ENCODE results near the gene FBXW8. TPM values are rescaled to one million over a fixed set of nuclear protein-coding genes. Genes with fewer than 3 reads are reported as not detected.

Gene FBXW8
- total RNA-seq, 1 experiment from 2014 or later = 34.8 TPM

DNA sequence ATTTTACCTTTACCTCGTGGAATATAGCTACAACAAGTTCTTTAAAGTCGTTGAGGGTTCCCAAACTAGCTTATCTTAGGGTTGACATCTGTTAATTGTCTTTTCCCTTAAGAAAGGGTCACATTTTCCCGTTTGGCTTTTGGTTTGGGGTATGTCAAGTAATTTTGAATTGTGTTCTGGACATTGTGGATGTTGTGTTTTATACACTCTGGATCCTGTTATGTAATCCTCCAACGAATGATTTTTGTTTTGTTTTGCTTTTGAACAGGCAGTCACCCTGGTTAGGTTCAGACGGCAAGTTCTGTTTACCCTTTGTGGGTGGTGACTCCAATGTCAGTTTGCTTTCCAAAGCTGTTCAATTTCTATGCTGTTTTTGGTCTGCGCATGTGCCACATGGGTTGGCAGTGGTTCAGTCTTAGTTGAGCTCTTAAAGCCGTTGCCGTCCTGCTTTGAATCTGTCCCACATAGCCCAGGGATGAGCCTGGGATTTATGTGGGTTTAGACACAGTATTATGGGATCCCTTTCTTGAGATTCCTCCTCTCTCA, 103.7 kb downstream of the FBXW8 start:
- Histone ChIP-seq H3K27me3 (ENCODE audit: low read length) (no peaks in the 10 kb centered on the region), H2AFZ (ENCODE audit: low read length) (no peak overlapping the region), H3K4me2 (ENCODE audit: low read depth, low read length, poor library complexity, severe bottlenecking) (no peak overlapping the region), H3K9ac (ENCODE audit: low read length) (no peak overlapping the region), H3K27ac (ENCODE audit: low read length) (no peak overlapping the region), H3K9me3 (ENCODE audit: low read length) (no peaks in the 10 kb centered on the region), H3K4me1 (ENCODE audit: low read length) (peaks cover 33% of the 10 kb centered on the region), H3K4me3 (ENCODE audit: low read length) (no peak overlapping the region), H3K79me2 (ENCODE audit: low read length) (peaks cover 3% of the 10 kb centered on the region; the same call in 1 of the 2 replicates), H4K20me1 (ENCODE audit: insufficient read depth, low read depth, low read length) (no peaks in the 10 kb centered on the region), H3K9me2 (replicated peaks; ENCODE audit: insufficient read depth, low read length) (no peaks in the 10 kb centered on the region), H3K36me3 (ENCODE audit: insufficient read depth, low read length) (peaks cover 47% of the 10 kb centered on the region)
- DNase-seq = no peak

DNA sequence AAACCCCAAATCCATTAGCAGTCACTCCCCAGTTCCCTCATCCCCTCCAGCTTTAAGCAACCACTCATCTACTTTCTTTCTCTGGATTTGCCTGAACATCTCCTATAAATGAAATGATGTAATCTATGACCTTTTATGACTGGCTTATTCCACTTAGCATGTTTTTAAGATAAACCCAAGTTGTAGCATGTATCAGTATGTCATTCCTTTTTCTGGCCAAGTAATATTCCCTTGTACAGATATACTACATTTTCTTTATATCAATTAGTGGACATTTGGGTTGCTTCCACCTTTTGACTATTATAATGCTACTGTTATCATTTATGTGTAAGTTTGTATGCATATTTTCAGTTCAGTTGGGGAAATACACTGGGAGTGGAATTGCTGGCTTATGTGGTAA, 105.1 kb downstream of the FBXW8 start:
- H3K79me2 ChIP-seq (ENCODE audit: low read length) = peaks cover 3% of the 10 kb centered on the region; the same call in 1 of the 2 replicates
- peaks cover 33% of the 10 kb centered on the region for H3K4me1 ChIP-seq (ENCODE audit: low read length)
- no peaks in the 10 kb centered on the region for H3K9me2 ChIP-seq (replicated peaks; ENCODE audit: insufficient read depth, low read length)
- H3K4me2 ChIP-seq (ENCODE audit: low read depth, low read length, poor library complexity, severe bottlenecking) = no peak overlapping the region
- no peaks in the 10 kb centered on the region for H4K20me1 ChIP-seq (ENCODE audit: insufficient read depth, low read depth, low read length)
- no peak overlapping the region for H2AFZ ChIP-seq (ENCODE audit: low read length)
- H3K4me3 ChIP-seq (ENCODE audit: low read length) = no peak overlapping the region
- no peaks in the 10 kb centered on the region for H3K9me3 ChIP-seq (ENCODE audit: low read length)
- no peak for DNase-seq
- H3K9ac ChIP-seq (ENCODE audit: low read length) = no peak overlapping the region
- peaks cover 43% of the 10 kb centered on the region for H3K36me3 ChIP-seq (ENCODE audit: insufficient read depth, low read length)
- H3K27me3 ChIP-seq (ENCODE audit: low read length) = no peaks in the 10 kb centered on the region
- no peak overlapping the region; the same call in 1 of the 2 replicates for H3K27ac ChIP-seq (ENCODE audit: low read length)

DNA sequence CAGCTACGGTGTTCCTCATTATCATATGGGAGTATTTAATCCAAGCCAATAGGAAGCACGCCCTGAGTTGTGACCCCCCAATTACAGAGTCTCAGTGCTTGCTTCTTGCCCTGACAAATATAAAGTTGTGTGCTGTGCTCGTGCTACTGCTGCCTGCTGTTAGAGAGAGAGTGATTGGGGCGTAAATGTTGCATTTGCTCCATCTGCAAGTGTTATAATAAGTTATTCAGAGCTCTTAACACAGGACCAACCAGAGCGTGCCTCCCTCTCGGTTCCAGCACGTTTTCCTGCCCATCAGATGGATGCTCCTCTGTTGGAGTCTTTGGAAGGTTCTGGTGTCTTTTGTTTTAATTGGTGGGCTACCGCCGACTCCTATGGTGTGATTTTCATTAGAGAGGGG, 107.1 kb downstream of the FBXW8 start:
- Histone ChIP-seq H3K36me3 (ENCODE audit: insufficient read depth, low read length) (peaks cover 50% of the 10 kb centered on the region), H2AFZ (ENCODE audit: low read length) (no peak overlapping the region), H3K4me1 (ENCODE audit: low read length) (peaks cover 17% of the 10 kb centered on the region), H3K27ac (ENCODE audit: low read length) (no peak overlapping the region), H3K27me3 (ENCODE audit: low read length) (no peaks in the 10 kb centered on the region), H3K9me3 (ENCODE audit: low read length) (no peaks in the 10 kb centered on the region), H3K79me2 (ENCODE audit: low read length) (peaks cover 6% of the 10 kb centered on the region), H3K4me2 (ENCODE audit: low read depth, low read length, poor library complexity, severe bottlenecking) (no peak overlapping the region), H3K4me3 (ENCODE audit: low read length) (no peak overlapping the region), H3K9me2 (replicated peaks; ENCODE audit: insufficient read depth, low read length) (no peaks in the 10 kb centered on the region), H4K20me1 (ENCODE audit: insufficient read depth, low read depth, low read length) (no peaks in the 10 kb centered on the region), H3K9ac (ENCODE audit: low read length) (no peak overlapping the region)
- no peak for DNase-seq

DNA sequence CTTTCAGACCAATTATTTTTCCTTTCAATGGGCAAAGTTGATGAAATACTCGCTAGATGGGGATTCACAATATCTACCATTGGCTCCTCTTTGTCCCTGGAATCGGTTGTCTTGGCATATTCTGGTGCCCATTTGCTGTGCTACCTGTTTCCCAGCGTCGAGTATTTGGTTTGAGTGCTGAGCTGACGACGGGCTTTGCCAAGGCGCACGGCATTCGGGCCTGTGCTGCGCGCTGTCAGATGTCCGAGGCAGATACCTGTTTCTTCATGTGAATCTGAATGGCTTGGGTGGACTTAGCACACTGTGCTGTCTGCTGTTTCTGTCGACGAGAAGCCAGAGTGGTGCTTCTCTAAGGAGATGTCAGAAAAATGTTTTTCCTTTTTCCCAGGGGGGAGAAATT, 107.5 kb downstream of the FBXW8 start:
- DNase-seq = no peak
- Histone ChIP-seq H4K20me1 (ENCODE audit: insufficient read depth, low read depth, low read length) (no peaks in the 10 kb centered on the region), H2AFZ (ENCODE audit: low read length) (no peak overlapping the region)

DNA sequence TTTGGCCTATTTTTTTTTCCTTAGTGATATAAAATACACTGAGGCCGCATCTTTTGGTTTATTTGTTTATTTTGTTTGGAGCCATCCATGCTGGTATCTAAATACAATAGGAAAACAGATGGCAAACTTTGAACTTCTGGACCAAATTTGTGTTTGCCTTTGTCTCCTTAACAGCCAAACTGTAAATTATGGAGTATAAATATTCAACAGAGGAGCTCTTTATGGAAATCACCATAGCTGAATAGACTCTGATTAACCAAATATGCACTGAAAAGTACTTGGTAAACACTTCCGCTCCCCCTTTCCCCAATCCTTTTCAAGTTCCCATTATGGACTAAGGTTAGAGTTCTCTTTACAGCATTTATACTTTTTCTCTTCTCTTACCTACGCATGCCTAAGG, 107.9 kb downstream of the FBXW8 start:
- H3K27ac ChIP-seq (ENCODE audit: low read length) = no peak overlapping the region
- no peaks in the 10 kb centered on the region for H3K27me3 ChIP-seq (ENCODE audit: low read length)
- no peak overlapping the region for H2AFZ ChIP-seq (ENCODE audit: low read length)
- H3K9me3 ChIP-seq (ENCODE audit: low read length) = no peaks in the 10 kb centered on the region
- no peak overlapping the region for H3K4me2 ChIP-seq (ENCODE audit: low read depth, low read length, poor library complexity, severe bottlenecking)
- no peak overlapping the region for H3K9ac ChIP-seq (ENCODE audit: low read length)
- no peak overlapping the region for H3K4me3 ChIP-seq (ENCODE audit: low read length)
- no peaks in the 10 kb centered on the region for H4K20me1 ChIP-seq (ENCODE audit: insufficient read depth, low read depth, low read length)
- DNase-seq = no peak
- peaks cover 58% of the 10 kb centered on the region for H3K36me3 ChIP-seq (ENCODE audit: insufficient read depth, low read length)
- H3K9me2 ChIP-seq (replicated peaks; ENCODE audit: insufficient read depth, low read length) = no peaks in the 10 kb centered on the region
- peaks cover 12% of the 10 kb centered on the region for H3K4me1 ChIP-seq (ENCODE audit: low read length)
- H3K79me2 ChIP-seq (ENCODE audit: low read length) = peaks cover 6% of the 10 kb centered on the region

More for the DNA sequence above, 107.5 kb downstream of the FBXW8 start:
- Histone ChIP-seq H3K79me2 (ENCODE audit: low read length) (peaks cover 6% of the 10 kb centered on the region), H3K27ac (ENCODE audit: low read length) (no peak overlapping the region), H3K4me2 (ENCODE audit: low read depth, low read length, poor library complexity, severe bottlenecking) (no peak overlapping the region), H3K9ac (ENCODE audit: low read length) (no peak overlapping the region), H3K4me1 (ENCODE audit: low read length) (peaks cover 12% of the 10 kb centered on the region), H3K27me3 (ENCODE audit: low read length) (no peaks in the 10 kb centered on the region), H3K36me3 (ENCODE audit: insufficient read depth, low read length) (peaks cover 54% of the 10 kb centered on the region), H3K4me3 (ENCODE audit: low read length) (no peak overlapping the region), H3K9me2 (replicated peaks; ENCODE audit: insufficient read depth, low read length) (no peaks in the 10 kb centered on the region), H3K9me3 (ENCODE audit: low read length) (no peaks in the 10 kb centered on the region)

DNA sequence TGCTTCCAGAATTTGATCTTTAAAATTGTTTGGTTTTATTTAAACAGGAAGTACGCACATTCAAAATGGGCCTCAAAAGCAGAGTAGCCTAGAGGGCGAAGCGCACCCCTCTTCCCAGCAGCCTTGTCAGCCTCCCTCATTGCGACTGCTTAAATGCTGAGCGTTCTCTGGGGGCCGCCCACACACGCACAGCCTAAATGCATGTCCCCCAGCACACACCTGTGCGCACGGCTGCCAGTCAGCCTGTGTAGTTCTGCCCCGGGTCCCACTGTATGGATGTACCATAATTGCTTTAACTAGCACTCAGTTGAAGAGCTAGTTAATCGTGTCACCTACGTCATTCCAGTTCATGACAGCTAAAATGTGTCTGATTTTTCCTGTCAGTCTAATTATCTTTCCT, 109.1 kb downstream of the FBXW8 start:
- Histone ChIP-seq H3K9me2 (replicated peaks; ENCODE audit: insufficient read depth, low read length) (no peaks in the 10 kb centered on the region), H3K36me3 (ENCODE audit: insufficient read depth, low read length) (peaks cover 58% of the 10 kb centered on the region), H2AFZ (ENCODE audit: low read length) (no peak overlapping the region), H3K27me3 (ENCODE audit: low read length) (no peaks in the 10 kb centered on the region), H3K27ac (ENCODE audit: low read length) (no peak overlapping the region), H4K20me1 (ENCODE audit: insufficient read depth, low read depth, low read length) (no peaks in the 10 kb centered on the region), H3K4me3 (ENCODE audit: low read length) (no peak overlapping the region), H3K4me1 (ENCODE audit: low read length) (peaks cover 12% of the 10 kb centered on the region), H3K9me3 (ENCODE audit: low read length) (no peaks in the 10 kb centered on the region), H3K9ac (ENCODE audit: low read length) (no peak overlapping the region), H3K79me2 (ENCODE audit: low read length) (peaks cover 3% of the 10 kb centered on the region), H3K4me2 (ENCODE audit: low read depth, low read length, poor library complexity, severe bottlenecking) (no peak overlapping the region)
- DNase-seq = no peak

DNA sequence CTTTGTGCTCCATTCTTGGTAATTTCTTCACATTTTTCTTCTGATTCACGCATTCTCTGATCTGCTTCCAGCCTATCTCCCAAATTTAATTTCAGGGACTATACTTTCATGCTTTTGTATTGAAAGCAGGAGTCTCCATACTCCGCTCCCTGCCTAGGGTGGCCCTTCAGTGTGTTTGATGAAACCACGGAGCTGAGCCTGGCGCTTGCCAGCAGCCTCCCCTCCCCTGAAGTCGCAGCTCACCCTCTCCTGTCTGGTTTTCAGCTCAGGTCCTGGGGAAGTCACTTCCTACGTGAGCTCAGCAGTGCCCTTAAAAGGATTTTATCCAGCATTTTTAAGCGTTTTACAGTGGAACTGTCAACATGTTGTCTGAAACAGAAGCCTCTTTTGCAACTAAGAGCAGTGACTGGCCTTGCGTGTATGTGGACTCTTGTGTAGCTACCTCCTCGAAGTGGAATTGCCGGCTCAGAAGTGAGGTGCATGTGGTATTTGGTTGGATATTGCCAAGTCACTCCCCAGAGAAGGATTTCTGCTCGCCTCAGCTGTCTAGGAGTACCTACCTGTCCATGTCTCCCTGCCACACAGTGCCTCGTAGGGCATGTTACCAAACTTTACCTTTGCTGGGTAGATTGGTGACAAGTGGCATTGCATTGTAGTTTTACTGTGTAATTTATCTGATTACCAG, 109.9 kb downstream of the FBXW8 start:
- Histone ChIP-seq H2AFZ (ENCODE audit: low read length) (no peak overlapping the region), H4K20me1 (ENCODE audit: insufficient read depth, low read depth, low read length) (no peaks in the 10 kb centered on the region), H3K27ac (ENCODE audit: low read length) (no peak overlapping the region), H3K4me1 (ENCODE audit: low read length) (peaks cover 16% of the 10 kb centered on the region), H3K4me3 (ENCODE audit: low read length) (no peak overlapping the region), H3K27me3 (ENCODE audit: low read length) (no peaks in the 10 kb centered on the region), H3K9ac (ENCODE audit: low read length) (no peak overlapping the region), H3K9me3 (ENCODE audit: low read length) (no peaks in the 10 kb centered on the region), H3K79me2 (ENCODE audit: low read length) (peaks cover 3% of the 10 kb centered on the region), H3K36me3 (ENCODE audit: insufficient read depth, low read length) (peaks cover 55% of the 10 kb centered on the region), H3K4me2 (ENCODE audit: low read depth, low read length, poor library complexity, severe bottlenecking) (no peak overlapping the region), H3K9me2 (replicated peaks; ENCODE audit: insufficient read depth, low read length) (no peaks in the 10 kb centered on the region)
- DNase-seq = no peak

DNA sequence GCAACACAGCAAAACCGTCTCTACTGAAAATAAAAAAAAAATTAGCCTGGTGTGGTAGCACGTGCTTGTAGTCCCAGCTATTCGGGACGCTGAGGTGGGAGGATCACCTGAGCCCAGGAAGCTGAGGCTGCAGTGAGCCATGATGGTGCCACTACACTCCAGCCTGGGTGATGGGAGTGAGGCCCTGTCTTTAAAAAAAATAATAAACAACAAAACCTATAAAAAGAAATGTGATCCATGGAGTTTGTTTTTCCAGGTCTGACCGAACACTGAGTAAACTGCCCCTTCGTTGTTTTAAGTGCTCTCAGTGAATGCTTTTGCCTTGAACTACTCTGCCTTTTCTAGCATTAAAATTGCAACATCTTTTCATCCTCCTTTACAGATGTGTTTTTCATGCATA, 111.7 kb downstream of the FBXW8 start:
- no peak for DNase-seq
- peaks cover 18% of the 10 kb centered on the region for H3K4me1 ChIP-seq (ENCODE audit: low read length)
- no peak overlapping the region for H3K4me3 ChIP-seq (ENCODE audit: low read length)
- H3K4me2 ChIP-seq (ENCODE audit: low read depth, low read length, poor library complexity, severe bottlenecking) = no peak overlapping the region
- H3K36me3 ChIP-seq (ENCODE audit: insufficient read depth, low read length) = peaks cover 49% of the 10 kb centered on the region; the same call in 1 of the 2 replicates
- H3K9ac ChIP-seq (ENCODE audit: low read length) = no peak overlapping the region
- no peaks in the 10 kb centered on the region for H3K9me3 ChIP-seq (ENCODE audit: low read length)
- H2AFZ ChIP-seq (ENCODE audit: low read length) = no peak overlapping the region
- H3K27me3 ChIP-seq (ENCODE audit: low read length) = no peaks in the 10 kb centered on the region
- H4K20me1 ChIP-seq (ENCODE audit: insufficient read depth, low read depth, low read length) = no peaks in the 10 kb centered on the region
- no peaks in the 10 kb centered on the region for H3K9me2 ChIP-seq (replicated peaks; ENCODE audit: insufficient read depth, low read length)
- H3K27ac ChIP-seq (ENCODE audit: low read length) = no peak overlapping the region
- H3K79me2 ChIP-seq (ENCODE audit: low read length) = peaks cover 3% of the 10 kb centered on the region; the same call in 1 of the 2 replicates
